22Rv1 (cell line): ENCODE data around the gene DLG4.

ENCODE experiments used
- H3K27ac ChIP-seq: fragments of 450-650 bp; 2 replicates; pipeline ENCODE4 v1.5.1; 2017
- CTCF ChIP-seq: fragments of 450-650 bp; IDR thresholded peaks from 2 replicates; pipeline ENCODE4 v1.5.1; 2017; ENCODE audit warnings: mild to moderate bottlenecking
- ZFX ChIP-seq: fragments of 450-650 bp; IDR thresholded peaks from 2 replicates; pipeline ENCODE4 v1.6.1; 2017; ENCODE audit warnings: antibody characterized with exemption, borderline replicate concordance

DLG4 gene

GRCh38 chr17:7260651-7261378 is 41.2 kb upstream of the DLG4 start:
- H3K27ac ChIP-seq: peak overlapping the region; percentile 99
- TF ChIP-seq CTCF (no peak), ZFX (no peak)

- TF ChIP-seq ZFX: no peak
- TF ChIP-seq CTCF: no peak
- peak overlapping the region; percentile 99 for H3K27ac ChIP-seq
Observed at GRCh38 chr17:7260151-7260550, 40.5 kb upstream of the DLG4 start.

GRCh38 chr17:7259555-7259889 is 39.9 kb upstream of the DLG4 start:
- no peak for TF ChIP-seq CTCF
- no peak for TF ChIP-seq ZFX
- peak overlapping the region; percentile 99 for H3K27ac ChIP-seq

- H3K27ac ChIP-seq: peak overlapping the region; percentile 99
- no peak for TF ChIP-seq ZFX
- no peak for TF ChIP-seq CTCF
Observed at GRCh38 chr17:7258731-7259554, 39.3 kb upstream of the DLG4 start.

- peak overlapping the region; percentile 99 for H3K27ac ChIP-seq
- no peak for TF ChIP-seq CTCF
- TF ChIP-seq ZFX: no peak
Observed at GRCh38 chr17:7256766-7257456, 37.3 kb upstream of the DLG4 start.

- peak overlapping the region; percentile 99 for H3K27ac ChIP-seq
- TF ChIP-seq ZFX (no peak), CTCF (no peak)
Observed at GRCh38 chr17:7254511-7254910, 34.9 kb upstream of the DLG4 start.

GRCh38 chr17:7253082-7253481 is 33.4 kb upstream of the DLG4 start:
- peak overlapping the region; percentile 99 for H3K27ac ChIP-seq
- no peak for TF ChIP-seq CTCF
- no peak for TF ChIP-seq ZFX
